PC-9 (cell line): ENCODE results near the gene SSUH2.

ENCODE experiments used
- EZH2 ChIP-seq: fragments of 200-600 bp; sonication (generic); IDR thresholded peaks from 2 replicates; pipeline ENCODE4 v1.8.0; 2017; ENCODE audit warnings: antibody characterized with exemption, low read depth
- TF ChIP-seq, protein P1 (sequence below): fragments of 200-600 bp; sonication (generic); conservative IDR thresholded peaks from 2 replicates; pipeline ENCODE4 v1.6.1; 2017; ENCODE audit warnings: mixed run types, antibody characterized with exemption, mild to moderate bottlenecking, moderate library complexity

DNA sequence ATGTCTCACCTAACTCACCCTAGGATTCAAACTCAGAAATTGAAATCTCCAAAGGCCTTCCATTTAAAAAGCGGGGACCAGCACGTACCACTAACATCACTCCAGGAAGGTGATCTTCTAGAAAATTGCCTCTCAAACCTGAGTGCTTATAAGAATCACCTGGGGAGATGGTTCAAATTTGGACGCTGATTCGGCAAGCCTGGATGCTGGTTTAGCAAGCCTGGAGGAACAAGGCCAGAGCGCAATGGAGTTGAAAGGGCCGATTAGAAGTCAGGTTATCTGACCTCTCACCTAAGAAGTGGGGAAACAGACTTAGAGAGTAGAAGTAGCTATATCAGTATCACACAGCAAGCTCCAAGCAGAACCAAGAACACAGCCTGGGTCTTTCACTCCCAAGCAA lies 68.2 kb downstream of the SSUH2 start:
- TF ChIP-seq, protein P1, sequence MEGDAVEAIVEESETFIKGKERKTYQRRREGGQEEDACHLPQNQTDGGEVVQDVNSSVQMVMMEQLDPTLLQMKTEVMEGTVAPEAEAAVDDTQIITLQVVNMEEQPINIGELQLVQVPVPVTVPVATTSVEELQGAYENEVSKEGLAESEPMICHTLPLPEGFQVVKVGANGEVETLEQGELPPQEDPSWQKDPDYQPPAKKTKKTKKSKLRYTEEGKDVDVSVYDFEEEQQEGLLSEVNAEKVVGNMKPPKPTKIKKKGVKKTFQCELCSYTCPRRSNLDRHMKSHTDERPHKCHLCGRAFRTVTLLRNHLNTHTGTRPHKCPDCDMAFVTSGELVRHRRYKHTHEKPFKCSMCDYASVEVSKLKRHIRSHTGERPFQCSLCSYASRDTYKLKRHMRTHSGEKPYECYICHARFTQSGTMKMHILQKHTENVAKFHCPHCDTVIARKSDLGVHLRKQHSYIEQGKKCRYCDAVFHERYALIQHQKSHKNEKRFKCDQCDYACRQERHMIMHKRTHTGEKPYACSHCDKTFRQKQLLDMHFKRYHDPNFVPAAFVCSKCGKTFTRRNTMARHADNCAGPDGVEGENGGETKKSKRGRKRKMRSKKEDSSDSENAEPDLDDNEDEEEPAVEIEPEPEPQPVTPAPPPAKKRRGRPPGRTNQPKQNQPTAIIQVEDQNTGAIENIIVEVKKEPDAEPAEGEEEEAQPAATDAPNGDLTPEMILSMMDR, result no peak
- no peak for TF ChIP-seq EZH2
